Umbilical cord (tissue), 2 donors: ENCODE data around the gene ITGA8. TPM values are rescaled to one million over a fixed set of nuclear protein-coding genes. Genes with fewer than 3 reads are reported as not detected.

Source experiments
- DNase-seq: peaks from one replicate; pipeline ENCODE4 v3.0.0-alpha.2; 2015; ENCODE audit warnings: low spot score
- total RNA-seq: library from RNA; depleted of rRNA; stranded (reverse); fragments of >200 nt; gene quantifications from one replicate; pipeline ENCODE4 v1.2.3, GENCODE V29; 2014; ENCODE audit warnings: low replicate concordance; ENCODE audit not compliant: insufficient read depth

Gene ITGA8
- total RNA-seq, 1 donor from 2014 or later = 1.7 TPM

DNA sequence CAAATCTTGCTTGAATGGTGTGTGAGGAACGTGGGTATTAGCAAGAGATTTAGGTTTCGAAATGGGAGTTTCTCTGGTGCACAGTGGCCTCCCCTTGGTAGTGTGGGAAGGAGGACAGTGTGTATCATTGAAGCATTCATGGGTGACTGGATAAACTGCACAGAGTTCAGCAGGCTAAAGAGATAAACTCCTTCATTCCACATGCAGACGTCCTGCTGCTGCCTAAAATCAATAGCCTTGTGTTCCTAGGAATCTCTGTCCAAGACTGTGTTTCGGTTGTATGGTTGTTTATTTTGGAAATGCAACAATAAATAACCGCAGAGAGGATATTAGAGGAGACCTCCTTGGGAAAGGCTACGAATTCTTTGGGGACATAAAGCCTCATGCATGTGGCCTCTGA, 247.7 kb downstream of the ITGA8 start:
- DNase-seq = no peak

DNA sequence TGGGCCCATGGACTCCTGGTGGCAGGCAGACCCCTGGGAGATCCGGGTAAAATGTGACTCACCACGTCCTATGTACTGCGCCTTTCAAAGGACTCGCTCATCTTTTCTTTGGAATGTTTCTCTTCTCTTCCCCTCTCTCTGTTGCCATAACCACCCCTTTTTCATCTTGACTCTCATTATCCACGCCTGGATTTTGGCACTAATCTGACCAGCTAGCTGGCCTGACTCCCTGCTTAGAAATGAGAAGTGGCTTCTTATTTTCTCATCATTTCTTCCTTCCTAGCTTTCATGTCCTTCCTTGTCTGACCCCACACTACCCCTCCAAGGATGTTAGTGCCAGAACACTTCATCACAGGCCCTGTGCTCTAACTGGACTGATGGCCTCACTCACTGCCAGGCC, 250.6 kb downstream of the ITGA8 start:
- DNase-seq = no peak

DNA sequence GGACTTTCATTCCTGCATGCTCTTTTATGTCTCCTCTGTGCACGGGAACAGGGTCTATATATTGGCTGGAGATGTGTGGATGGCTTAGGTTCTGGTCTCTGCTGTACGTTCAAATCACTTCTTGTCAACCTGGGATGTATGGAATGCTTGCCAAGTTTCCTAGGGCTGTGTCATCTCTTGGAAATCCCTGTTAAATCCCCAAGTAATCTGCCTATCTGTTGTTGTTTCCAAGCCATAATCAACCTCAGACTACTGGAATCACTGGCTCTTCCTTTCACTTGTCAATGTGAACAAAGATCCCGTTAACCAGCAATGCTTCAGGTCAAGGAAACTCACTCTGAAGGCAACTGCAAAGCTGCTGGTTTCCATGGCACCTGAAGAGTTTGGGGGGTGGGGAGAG, 255.3 kb downstream of the ITGA8 start:
- peak; percentile 33 for DNase-seq

Other genes starting within 250 kb of the ITGA8 start
- gene MINDY3, start 140.6 kb upstream of the ITGA8 start, total RNA-seq = 30.8 TPM